Parathyroid adenoma (tissue), 2 donors: Measurements from ENCODE around the gene DDX1.

ENCODE experiments used
- H2AFZ ChIP-seq: fragments of 300-600 bp; sonication (generic); one replicate; pipeline ENCODE4 v1.7.0; 2017; ENCODE audit warnings: antibody characterized with exemption, mild to moderate bottlenecking
- H3K27ac ChIP-seq: fragments of 300-600 bp; sonication (generic); one replicate; pipeline ENCODE4 v1.7.0; 2017
- H3K27me3 ChIP-seq: fragments of 300-600 bp; sonication (generic); one replicate; pipeline ENCODE4 v1.7.0; 2017; ENCODE audit warnings: low read length; ENCODE audit not compliant: control insufficient read depth, insufficient read depth
- H3K36me3 ChIP-seq: fragments of 300-600 bp; sonication (generic); one replicate; pipeline ENCODE4 v1.7.0; 2017; ENCODE audit warnings: low read length; ENCODE audit not compliant: control insufficient read depth, insufficient read depth
- H3K4me1 ChIP-seq: fragments of 300-600 bp; sonication (generic); one replicate; pipeline ENCODE4 v1.7.0; 2017; ENCODE audit warnings: control low read depth
- H3K4me2 ChIP-seq: fragments of 300-600 bp; sonication (generic); one replicate; pipeline ENCODE4 v1.7.0; 2017; ENCODE audit warnings: low read length
- H3K4me3 ChIP-seq: fragments of 300-600 bp; sonication (generic); one replicate; pipeline ENCODE4 v1.7.0; 2017; ENCODE audit warnings: low read depth, low read length
- H3K79me2 ChIP-seq: fragments of 300-600 bp; sonication (generic); one replicate; pipeline ENCODE4 v1.7.0; 2017; ENCODE audit warnings: control low read depth
- H3K9ac ChIP-seq: fragments of 300-600 bp; sonication (generic); one replicate; pipeline ENCODE4 v1.7.0; 2017; ENCODE audit warnings: mild to moderate bottlenecking
- H3K9me3 ChIP-seq: fragments of 300-600 bp; sonication (generic); one replicate; pipeline ENCODE4 v1.7.0; 2017; ENCODE audit warnings: low read length; ENCODE audit not compliant: control insufficient read depth
- CTCF ChIP-seq: fragments of 300-600 bp; sonication (generic); IDR thresholded peaks from one replicate; pipeline ENCODE4 v1.7.0; 2017; ENCODE audit warnings: antibody characterized with exemption, mild to moderate bottlenecking
- donor health status: primary hyperparathyroidism.

DDX1 gene

GRCh38 chr2:15650616-15651366, 59.1 kb downstream of the DDX1 start:
- Histone ChIP-seq H3K27ac (no peak overlapping the region), H3K9ac (no peak overlapping the region)
- TF ChIP-seq CTCF = no peak

GRCh38 chr2:15651367-15651727, 59.7 kb downstream of the DDX1 start:
- no peak overlapping the region for H3K4me3 ChIP-seq
- no peaks in the 10 kb centered on the region for H3K9me3 ChIP-seq
- no peaks in the 10 kb centered on the region for H3K4me1 ChIP-seq
- TF ChIP-seq CTCF = no peak
- no peak overlapping the region for H3K4me2 ChIP-seq
- no peak overlapping the region for H2AFZ ChIP-seq
- H3K27ac ChIP-seq = no peak overlapping the region
- H3K27me3 ChIP-seq = no peaks in the 10 kb centered on the region
- no peaks in the 10 kb centered on the region for H3K36me3 ChIP-seq
- no peaks in the 10 kb centered on the region for H3K79me2 ChIP-seq
- no peak overlapping the region for H3K9ac ChIP-seq

More at GRCh38 chr2:15650616-15651366, 59.1 kb downstream of the DDX1 start:
- H3K79me2 ChIP-seq = no peaks in the 10 kb centered on the region
- H3K9me3 ChIP-seq = no peaks in the 10 kb centered on the region
- no peaks in the 10 kb centered on the region for H3K27me3 ChIP-seq
- H2AFZ ChIP-seq = no peak overlapping the region
- no peak overlapping the region for H3K4me2 ChIP-seq
- no peaks in the 10 kb centered on the region for H3K36me3 ChIP-seq
- H3K4me3 ChIP-seq = no peak overlapping the region
- no peaks in the 10 kb centered on the region for H3K4me1 ChIP-seq

GRCh38 chr2:15652252-15652651, 60.6 kb downstream of the DDX1 start:
- no peak overlapping the region for H3K4me2 ChIP-seq
- no peak for TF ChIP-seq CTCF
- no peaks in the 10 kb centered on the region for H3K79me2 ChIP-seq
- H3K27me3 ChIP-seq = no peaks in the 10 kb centered on the region
- H3K27ac ChIP-seq = no peak overlapping the region
- H3K9ac ChIP-seq = no peak overlapping the region
- H3K4me3 ChIP-seq = no peak overlapping the region
- no peaks in the 10 kb centered on the region for H3K9me3 ChIP-seq
- H2AFZ ChIP-seq = no peak overlapping the region
- H3K36me3 ChIP-seq = no peaks in the 10 kb centered on the region
- no peaks in the 10 kb centered on the region for H3K4me1 ChIP-seq

GRCh38 chr2:15652801-15653200, 61.1 kb downstream of the DDX1 start:
- no peak for TF ChIP-seq CTCF
- H3K27me3 ChIP-seq = no peaks in the 10 kb centered on the region
- H2AFZ ChIP-seq = no peak overlapping the region

More at GRCh38 chr2:15652801-15653200, 61.1 kb downstream of the DDX1 start:
- H3K27ac ChIP-seq = no peak overlapping the region
- H3K4me2 ChIP-seq = no peak overlapping the region
- no peaks in the 10 kb centered on the region for H3K79me2 ChIP-seq
- no peaks in the 10 kb centered on the region for H3K36me3 ChIP-seq
- H3K9me3 ChIP-seq = no peaks in the 10 kb centered on the region
- no peak overlapping the region for H3K4me3 ChIP-seq
- no peaks in the 10 kb centered on the region for H3K4me1 ChIP-seq
- H3K9ac ChIP-seq = no peak overlapping the region
